Forelimb muscle (tissue), 1 donor: Measurements from ENCODE around the gene SNX17. TPM values are rescaled to one million over a fixed set of nuclear protein-coding genes. Genes with fewer than 3 reads are reported as not detected.

ENCODE experiments used
- DNase-seq: peaks from one replicate; pipeline ENCODE4 v3.0.0-alpha.2; 2013; ENCODE audit warnings: low read depth
- polyA plus RNA-seq: library from polyadenylated mRNA; unstranded; fragments of 120-200 nt; gene quantifications from one replicate; pipeline ENCODE4 v1.2.1, GENCODE V29; 2013; ENCODE audit not compliant: insufficient read length

SNX17 gene
- polyA plus RNA-seq, 1 donor: 71.2 TPM

DNA sequence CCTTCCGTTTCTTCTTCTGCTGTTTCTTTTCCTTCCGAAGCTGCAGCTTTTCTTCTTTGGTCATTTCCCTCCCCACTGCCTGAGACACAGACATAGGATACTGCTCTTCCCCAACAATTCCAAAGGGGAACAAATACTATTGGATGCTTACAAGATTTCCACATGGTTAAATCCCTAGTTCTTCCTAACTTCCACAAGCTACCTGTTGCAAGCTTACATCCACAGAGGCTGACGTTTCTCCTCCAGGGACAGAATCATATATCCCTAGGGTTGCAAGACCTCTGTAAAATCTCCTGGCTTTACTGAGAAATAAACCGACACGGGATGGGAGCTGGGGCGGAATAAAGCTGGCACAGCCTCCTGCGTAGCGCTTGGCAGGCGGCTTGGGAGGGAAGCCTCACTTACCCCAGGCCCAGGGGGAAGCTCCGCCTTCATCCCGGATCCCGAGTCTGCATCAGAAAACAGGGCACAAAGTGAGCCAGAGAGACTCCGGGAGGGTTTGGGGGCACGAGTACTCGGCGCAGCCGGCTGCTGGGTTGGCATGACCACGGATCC, 868 bp upstream of the SNX17 start:
- DNase-seq: no peak

DNA sequence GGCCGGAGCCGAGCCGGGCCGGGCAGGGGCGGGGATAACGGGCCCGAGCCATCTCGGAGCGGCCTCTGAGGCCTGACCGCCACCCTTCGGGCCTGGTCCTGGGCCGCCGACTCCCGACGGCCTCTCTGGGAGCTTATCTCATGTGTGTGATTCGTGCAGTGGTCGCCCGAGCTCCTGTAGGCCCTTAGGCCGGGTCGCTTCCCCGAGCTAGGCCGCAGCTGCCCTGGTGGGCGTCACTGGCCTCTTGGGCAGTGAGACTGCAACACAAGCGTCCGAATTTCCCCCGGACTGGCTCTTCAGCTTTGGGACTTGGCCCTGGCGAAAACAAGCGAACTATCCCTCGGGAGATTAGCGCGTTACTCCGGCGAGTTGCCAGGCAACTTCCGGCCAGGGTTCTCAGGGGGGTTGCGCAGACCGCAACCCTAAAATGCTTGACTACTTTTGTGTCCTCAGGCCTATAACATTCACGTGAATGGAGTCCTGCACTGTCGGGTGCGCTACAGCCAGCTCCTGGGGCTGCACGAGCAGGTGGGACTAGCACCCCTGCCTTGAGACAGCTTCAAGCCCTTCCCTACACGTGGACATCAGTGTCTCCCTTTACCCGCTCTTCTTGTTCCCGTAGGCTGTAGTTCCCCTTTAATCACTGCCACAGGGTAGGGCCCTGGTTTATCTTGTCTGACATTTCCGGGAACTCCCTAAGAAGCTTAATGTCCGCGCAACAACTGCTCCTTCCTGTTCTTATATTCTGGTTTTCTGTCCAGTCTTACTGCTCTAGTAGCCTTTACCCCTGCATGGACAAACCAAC, 602 bp downstream of the SNX17 start:
- DNase-seq: no peak

DNA sequence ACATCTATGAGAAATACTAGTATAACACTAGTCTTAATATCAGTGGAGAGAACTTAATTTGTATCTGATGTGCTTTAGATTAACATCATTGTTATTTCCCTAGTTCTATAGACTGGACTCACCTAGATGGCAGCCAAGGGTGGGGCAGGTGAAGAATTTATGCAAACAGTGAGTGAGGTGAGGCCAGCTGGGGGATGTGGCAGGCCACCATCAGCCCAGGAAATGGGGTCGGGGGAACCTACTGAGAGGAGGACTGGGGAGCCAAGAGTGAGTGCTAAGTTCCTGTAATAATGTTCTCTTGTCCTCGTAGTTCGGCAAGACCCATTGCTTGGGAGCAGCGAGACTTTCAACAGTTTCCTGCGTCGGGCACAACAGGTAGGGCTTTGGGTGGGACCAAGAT, 2.5 kb downstream of the SNX17 start:
- no peak for DNase-seq

DNA sequence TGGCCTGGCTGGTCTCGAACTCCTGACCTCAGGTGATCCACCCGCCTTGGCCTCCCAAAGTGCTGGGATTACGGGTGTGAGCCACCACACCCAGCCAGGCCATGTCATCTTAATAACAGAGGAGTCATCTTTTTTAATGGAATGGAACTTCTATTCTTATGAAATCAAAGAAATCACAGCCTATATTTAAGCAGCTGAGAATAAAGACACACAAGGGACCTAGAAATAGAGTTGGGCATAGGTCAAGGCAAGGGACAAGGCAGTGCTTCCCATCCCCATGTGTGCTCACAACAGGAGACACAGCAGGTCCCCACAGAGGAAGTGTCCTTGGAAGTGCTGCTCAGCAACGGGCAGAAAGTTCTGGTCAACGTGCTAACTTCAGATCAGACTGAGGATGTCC, 3.2 kb downstream of the SNX17 start:
- no peak for DNase-seq

DNA sequence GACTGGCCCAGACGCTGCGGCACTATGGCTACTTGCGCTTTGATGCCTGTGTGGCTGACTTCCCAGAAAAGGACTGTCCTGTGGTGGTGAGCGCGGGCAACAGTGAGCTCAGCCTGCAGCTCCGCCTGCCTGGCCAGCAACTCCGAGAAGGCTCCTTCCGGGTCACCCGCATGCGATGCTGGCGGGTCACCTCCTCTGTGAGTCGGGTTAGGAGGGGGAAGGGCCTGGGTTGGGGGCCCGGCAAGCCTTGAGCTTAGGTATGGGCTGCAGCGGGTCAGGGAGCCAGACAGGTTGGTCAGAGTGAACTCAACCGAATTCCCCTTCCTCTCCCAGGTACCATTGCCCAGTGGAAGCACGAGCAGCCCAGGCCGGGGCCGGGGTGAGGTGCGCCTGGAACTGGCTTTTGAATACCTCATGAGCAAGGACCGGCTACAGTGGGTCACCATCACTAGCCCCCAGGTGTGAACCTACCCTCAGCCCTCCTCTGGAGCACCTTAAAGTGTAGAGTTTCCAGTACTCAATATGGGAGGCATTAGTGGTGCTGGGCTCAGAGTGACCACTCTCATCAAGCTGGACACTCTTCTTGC, 5.2 kb downstream of the SNX17 start:
- no peak for DNase-seq

DNA sequence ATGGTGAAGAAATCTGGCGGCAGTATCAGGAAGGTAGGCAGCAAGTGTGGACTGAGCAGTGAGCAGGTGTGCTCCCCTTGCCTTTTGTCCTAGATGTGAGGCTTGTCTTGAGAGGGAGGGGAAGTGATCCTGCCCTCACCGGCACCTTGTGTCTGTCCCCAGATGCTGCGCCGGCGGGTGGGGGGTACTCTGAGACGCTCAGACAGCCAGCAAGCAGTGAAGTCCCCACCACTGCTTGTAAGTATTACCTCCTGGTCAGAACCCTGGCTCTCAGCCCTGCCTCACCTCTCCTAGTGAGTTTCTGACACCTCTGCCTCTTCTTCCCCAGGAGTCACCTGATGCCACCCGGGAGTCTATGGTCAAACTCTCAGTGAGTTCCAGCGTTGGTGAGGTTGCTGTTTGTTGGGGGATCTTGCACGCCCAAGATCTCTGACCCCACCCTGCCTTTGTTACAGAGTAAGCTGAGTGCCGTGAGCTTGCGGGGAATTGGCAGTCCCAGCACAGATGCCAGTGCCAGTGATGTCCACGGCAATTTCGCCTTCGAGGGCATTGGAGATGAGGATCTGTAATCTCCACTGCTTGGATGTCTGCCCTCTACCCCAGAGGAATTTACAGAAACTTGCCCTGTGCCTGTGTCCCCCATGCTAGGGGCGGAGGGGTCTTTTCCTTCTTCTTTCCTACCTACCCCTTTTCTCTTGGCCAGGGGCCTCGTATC, 5.9 kb downstream of the SNX17 start:
- DNase-seq: no peak

DNA sequence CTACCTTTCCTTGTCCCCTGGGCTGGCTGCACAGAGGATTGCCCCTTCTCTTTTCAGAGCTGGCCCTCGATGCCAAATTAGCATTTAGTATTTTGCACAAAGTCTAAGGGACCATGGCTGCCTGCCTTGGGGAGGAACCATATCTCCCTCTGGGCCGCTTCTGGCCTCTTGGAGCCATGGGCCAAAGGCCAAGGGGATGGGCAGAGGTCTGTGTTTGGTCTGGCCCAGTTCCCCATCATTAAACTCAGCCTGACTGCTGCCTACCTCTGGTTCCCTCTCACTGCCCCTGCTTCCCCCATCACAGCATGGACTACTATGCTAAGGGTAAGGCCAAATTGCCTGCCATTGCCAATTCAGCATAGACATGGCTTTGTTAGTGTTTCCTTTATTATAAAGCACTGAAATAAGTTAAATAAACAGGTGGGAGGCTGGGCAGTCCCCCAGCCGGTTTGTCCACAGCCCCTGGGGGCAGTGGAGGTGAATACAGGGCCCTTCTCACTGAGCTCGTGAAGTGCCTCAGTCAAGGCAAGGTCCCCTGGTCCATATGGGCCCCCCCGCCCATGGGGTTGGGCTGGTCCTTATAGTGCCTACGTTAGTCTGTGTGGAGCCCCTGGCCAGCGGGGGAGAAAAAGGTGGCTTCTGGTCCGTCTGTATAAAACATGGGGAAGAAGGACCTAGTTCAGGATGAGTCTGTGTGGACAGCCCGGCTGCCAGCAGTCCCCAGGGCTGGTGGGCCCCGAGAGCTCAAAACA, 6.6 kb downstream of the SNX17 start:
- DNase-seq: no peak

DNA sequence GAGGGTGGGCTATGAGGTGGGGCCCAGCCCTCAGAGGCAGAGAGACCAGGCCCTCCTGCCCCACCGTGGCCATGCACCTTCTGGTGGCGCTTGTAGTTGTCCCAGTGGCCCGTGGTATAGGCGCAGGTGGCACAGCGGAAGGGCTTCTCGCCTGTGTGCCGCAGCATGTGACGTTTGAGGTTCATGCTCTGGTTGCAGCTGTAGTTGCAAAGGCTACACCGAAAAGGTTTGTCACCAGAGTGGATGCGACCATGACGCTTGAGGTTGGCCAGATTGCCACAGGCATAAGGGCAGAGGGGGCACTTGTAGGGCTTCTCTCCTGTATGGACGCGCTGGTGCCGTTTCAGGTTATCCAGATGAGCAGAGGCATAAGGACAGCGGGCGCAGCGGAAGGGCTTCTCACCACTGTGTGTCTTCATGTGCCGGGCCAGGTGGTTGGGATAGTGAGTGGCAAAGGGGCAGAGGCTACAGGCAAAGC, 7.2 kb downstream of the SNX17 start:
- DNase-seq: no peak

DNA sequence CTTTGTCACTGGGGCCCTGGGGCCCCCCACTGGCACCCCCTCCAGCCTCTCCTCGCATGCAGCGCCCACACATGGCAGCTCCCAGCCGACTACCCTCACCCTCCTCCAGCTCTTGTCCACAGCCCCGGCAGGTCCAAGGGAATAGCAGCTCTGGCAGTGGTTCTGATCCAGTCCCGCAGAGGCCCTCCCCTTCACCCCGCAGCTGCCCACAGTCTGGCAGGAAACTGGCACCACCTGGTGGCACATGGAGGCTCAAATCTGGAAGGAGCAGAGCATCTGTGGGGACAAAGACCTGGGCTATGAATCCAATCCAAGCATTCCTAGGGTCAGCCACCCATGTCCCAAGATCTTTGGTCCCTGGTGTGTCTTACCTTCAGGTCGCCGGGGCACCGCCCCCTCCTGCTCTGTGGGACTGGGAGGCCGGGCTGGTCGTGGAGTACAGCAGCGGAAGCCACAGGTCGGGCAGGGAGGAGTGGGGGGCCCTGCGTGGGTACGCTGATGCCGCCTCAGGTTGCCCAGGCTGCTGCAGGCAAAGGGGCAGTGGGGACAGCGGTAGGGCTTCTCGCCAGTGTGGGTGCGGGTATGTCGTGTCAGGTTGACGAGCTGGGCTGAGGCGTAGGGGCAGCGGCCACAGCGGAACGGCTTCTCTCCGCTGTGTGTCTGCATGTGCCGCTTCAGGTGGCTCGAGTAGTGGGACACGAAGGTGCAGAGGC, 7.8 kb downstream of the SNX17 start:
- DNase-seq: no peak

DNA sequence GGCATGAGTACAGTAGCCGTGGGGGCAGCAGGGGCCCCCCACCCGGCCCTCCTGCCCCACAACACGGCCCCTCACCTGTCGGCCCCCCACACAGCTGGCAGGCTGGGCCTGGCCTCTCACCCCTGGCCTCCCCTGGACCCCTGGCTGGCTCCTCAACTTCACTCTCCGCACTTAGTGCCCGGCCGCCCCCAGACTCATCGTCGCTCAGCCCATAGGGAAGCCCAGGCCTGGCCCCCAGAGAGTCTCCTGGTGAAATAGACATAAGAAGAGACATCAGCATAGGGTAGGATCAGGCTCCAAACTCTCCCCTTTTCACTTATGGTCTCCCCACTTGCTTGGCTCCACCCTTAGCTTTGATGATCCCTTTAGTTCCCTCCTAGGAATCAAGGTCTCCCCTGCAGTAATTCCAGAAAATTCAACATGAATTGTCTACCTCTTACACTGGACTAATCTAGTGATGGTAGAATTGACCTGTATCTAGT, 8.4 kb downstream of the SNX17 start:
- DNase-seq: no peak

DNA sequence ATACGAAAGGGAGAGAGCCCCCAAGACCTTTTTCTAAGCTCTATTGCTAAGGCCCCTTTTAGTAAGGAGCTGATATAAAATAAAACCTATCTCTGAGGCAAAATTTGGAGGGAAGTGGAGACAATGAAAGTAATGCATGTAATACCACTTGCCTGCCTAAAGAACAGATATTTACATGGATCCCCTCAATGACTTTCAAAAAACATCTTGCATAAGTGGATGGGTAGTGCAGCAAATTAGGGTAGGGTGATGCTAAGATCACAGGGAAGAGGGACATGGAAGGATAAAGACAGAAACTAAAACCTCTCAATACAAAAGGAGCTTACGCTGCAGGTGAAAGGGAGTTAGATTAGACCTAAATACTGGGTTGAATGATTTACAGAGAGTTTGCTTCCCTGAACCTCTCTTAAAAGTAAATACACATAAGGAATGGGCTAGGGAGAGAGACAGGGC, 9.0 kb downstream of the SNX17 start:
- DNase-seq: no peak

DNA sequence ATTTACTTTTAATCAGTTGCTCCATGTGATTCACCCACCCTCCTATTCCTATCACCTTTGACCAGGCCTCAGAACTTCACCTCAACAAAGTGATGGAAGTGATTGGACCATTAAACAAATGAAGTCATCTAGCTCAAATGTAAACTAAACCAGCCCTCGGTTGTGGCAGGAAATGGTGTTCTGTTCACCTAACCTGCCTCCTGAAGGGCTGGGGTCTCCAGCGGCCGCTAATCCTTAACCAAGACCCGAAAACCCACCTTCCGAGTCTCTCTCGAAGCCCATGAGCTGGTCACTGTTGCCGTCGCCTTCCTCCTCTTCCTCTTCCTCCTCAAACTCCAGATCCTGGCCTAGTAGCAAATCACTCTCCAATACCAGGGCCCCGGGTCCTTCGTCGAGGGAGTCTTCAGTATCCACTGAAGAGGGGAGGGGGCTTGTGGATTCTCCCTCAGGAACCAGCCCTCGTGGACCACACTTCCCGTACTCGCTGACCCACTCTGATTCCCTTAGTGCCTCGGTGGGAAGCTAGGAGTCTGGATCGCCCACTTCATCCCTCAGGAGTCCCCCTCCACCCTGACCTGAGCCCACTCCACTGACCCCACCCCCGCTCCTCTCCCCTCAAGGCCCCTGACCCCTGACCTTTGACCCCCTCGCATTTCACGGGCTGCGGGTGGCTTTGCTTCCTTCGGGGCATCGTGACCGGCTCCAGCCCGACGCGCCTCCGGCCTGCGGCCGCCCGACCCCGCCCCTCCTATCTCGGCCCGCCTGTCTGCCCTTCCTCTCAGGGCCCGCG, 9.6 kb downstream of the SNX17 start:
- no peak for DNase-seq

DNA sequence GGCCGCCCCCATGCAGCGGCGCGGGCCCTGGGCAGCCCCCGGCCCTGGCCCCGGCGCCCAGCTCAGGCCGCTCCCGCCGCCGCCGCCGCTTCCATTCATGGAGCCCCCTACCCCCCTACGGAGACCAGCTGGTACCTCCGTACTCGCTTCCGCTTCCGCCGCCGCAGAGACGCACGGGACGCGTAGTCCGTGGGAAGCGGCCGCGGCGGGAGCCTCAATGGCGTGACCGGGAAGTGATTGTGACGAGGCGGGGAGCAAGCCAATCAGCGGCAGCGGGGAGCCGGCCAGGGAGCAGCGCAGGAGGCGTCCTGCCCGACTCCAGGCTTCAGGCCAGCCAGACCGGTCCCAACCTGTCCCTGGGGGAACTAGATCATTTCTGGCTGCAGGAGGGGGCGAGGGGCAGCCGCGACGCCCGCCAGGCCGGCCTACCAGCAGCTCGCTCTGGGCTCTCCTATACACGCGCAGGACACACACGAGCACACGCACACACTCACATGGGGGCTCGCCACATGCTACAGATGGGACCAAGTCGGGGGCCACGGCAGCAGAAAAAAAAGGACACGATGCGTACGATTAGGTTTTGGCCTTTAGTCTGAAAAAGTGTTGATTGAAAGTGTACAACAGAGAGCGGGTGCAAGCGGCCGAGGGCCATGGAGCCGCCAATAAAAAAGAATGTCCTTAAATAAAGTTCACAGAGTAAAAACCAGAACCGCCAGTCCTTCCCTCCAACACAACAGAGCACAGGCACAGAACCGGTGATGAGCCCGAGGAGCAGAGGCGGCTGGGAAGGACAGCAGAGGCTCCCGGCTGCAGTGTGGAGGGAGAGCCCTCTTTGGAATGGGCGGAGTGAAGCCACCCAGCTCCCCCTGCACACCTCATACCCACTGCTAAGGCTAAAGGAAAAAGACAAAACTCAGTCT, 10.5 kb downstream of the SNX17 start, which contains the start of gene ZNF513:
Gene ZNF513 (minus strand): TSS at position 109 of the 920 bp plus-strand sequence. CDS start 208 bp downstream, outside the sequence.
- DNase-seq: peak; percentile 80

DNA sequence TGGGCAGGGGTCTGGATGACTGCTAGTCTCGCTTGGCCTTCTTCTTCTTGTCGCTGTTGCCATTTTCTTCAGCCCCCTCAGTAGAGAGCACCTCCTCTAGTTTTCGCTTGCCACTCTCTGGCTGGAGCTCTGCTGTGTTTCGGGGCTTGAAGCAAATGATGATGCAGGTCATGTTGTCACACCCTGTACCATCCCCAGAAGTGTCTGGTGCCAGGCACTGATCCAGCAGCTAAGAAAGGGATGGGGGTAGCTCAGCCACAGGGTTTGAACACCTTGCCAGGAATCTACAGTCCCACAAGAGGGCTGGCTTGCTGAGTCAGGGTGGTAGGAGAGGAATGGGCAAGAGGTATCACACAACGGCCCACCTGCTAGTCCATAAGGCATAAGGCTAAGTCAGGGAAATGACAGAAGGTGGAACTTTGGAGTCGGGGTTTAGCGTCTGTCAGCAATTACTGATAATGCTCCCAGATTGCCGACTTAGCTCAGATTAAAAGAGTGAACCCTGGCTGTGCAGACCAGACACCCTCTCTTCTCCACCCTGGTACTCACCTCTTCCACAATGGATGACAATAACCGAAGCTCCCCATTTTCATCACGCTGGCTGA, 11.3 kb downstream of the SNX17 start:
- no peak for DNase-seq

DNA sequence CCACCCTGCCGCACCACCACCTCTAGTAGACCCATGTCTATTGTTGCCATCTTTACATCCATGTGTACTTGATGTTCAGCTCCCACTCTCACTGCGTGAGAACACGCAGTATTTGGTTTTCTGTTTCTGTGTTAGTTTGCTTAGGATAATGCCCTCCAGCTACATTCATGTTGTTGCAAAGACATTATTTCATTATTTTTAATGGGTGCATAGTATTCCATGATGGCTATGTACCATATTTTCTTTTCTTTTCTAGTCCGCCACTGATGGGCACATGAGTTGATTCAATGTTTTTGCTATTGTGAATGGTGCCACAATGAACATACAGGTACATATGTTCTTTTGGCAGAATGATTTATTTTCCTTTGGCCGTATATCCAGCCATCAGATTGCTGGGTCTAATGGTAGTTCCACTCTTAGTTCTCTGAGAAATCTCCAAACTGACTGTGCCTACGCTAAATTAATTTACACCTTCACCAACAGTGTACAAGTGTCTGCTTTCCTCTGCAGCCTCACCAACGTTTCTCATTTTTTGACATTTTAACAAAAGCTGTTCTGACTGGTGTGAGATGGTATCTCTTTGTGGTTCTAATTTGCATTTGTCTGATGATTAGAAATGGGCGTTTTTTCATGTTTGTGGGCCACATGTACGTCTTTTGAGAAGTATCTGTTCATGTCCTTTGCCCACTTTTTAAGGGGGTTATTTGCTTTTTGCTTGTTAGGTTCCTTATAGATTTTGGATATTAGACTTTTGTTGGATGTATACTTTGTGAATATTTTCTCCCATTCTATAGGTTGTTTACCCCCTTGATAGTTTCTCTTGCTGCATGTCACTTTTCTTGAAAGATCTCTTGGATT, 20.6 kb downstream of the SNX17 start:
- no peak for DNase-seq

DNA sequence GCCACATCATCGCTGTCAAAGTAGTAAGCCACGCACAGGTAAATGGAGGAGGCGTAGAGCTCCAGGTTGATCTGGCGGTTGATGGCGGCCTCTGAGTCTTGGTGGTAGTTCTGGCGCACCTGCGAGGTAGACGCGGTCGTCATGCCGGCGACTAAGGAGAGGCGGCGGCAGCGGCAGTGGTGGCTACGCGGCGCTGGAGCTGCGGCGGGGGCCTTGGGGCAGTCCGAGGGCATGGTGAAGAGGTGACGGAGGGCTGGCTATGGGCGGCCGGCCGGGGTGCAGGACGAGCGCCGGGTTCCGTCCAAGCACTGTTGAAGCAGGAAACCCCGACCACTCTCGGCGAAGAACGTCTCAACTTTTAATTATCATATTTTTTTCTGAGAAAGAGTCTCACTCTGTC, 22.8 kb downstream of the SNX17 start:
- DNase-seq: no peak

DNA sequence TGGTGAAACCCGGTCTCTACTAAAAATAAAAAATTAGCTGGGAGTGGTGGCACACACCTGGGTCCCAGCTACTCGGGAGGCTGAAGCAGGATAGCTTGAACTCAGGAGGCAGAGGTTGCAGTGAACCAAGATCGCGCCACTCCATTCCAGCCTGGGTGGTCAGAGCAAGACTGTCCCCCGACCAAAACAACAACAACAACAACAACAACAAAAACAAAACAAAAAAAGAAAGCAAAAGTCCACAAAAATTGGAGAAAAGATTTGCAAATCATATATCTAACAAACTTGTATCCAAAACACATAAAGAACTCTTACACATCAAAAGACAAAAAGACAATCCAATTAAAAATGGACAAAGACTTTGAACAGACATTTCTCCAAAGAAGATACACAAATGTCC, 28.5 kb downstream of the SNX17 start:
- DNase-seq: no peak
